GM19395 (cell line): Measurements from ENCODE around the gene ESRRG.

Source experiments
- ATAC-seq: cut with Tn5 transposase; IDR thresholded peaks from one replicate; pipeline ENCODE4 v1.9.1; 2021; ENCODE audit warnings: mild to moderate bottlenecking, moderate library complexity; ENCODE audit not compliant: unreplicated experiment

ESRRG gene

DNA sequence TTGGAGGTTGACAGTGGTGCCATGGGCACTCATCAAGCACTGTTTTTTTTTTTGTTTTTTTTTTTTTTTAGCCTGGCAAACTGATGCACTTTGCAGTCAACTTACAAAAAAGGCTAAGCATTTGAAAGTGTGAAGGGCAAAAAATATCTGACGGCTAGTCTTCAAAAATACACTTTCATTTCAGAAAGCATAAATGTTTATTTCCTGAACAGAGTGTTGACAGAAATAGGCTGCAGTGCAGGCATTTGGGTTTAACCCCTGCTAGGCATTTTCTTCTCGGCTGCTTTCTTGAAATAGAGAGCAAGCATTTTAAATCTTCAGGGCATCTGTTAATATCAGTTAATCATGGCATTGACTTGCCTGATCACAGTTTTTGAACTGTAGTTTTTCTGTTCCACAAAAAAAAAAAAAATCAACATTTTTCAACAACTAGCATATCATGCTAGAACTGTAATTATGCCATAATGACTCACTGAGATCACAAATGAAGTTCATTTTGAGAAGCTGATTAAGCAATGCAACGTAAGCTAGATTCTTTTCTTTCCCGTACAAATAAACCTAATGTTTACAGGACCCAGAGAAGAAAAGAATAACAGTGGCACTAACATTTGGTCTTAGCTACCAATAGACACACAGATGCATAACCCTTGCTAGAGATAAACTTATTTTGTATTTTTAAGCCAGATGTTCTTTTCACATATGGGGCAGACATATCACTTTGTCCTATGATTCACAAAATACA, 199.6 kb downstream of the ESRRG start:
- no peak for ATAC-seq

DNA sequence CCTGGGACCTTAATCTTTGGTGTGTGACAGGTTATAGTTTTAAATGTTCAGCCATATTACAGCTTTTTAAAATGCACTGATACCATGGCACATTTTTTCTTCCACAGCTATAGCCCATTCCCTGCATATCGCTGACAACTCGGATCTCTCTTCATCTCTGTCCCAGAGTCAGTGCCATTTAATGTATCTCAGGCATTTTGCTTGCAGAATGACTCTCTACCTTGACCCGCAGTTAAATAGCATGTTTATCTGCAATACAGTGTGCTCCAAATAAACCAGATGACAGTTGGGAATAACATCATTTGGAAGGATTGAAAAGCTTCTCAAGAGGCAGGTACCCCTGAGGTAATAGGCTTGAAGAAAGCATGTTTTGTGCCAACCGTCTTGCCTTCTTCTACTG, 200.2 kb downstream of the ESRRG start:
- ATAC-seq: no peak

DNA sequence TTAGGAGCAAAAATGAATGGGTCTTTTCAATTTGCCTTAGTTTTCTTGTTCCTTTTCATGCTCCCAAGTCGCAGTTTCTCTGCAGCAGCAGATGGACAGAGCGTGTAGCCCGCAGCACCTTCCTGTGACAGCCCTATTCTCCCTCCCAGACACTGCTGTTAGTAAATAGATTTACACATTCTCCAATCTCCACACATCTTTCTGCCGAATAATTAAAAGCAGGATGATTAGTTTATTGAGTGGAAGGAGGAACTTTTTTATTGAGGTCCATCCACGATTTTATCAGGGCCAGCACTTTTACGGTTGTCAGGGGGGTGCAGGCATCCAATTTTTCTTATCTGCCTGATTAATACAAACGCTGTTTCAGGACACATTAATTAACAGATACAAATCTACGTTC, 201.8 kb downstream of the ESRRG start:
- ATAC-seq: no peak

DNA sequence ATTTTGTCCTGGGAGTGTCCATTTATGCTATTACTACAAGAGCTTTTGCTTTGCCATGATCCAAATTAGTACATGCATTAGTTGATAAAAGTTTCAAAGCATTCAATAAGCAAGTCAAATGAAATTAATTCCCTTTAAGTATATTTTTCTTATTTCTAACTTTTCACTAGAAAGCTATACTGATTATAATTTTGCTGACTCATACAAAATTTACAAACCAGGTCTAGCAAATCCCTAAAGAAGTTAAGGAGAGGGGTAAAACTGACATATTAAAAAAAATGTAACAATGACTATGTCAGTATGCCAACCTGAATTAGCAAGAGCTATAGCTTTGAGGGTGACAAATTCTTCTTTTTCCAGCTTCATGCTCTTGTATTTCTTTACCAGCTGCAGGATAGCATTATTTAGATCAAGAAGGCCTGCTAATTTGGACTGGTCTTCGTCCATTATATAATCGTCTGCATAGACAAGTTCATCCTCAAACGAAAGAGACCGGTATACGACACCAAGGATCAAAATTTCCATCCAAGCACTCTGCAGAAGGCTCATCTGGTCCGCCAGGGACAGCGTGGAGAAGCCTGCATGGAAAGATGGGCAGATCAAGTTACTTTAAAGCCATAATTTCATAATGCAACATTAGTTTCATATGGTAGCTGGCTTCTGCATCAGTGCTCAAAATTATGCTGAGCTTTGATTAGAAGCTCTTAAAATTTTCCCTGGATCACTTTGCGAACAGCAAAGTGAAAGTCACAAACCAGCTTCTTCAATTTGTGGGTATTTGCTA, 204.2 kb downstream of the ESRRG start:
- ATAC-seq: no peak

DNA sequence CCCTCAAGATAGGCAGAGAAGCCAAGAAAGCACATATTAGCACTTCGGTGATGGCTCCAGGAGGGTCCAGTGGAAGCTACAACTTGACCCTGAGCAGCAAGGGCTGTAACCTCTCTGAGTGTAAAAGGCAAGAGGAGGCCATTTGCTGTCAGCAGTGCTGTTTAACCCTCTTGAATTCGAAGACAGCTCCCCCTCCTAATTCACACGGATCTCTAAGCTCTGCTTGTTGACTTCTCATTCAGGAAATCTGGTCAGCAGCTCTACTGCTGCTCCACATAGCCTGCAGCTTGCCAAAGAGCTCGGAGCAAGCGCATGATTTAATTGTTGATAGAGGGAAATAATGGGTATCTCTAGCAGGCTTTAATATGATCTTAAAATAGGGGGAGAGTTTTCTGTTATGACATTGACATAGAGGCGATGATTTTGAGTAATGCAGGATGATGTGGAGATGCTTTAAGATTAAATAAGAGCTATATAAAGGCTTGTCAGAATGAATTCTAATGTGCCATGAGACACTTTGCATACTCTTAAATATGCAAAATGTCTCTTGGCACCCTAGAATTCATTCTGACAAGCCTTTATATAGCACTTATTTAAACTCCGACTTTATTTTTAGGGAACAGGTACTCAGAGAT, 220.6 kb downstream of the ESRRG start:
- no peak for ATAC-seq

DNA sequence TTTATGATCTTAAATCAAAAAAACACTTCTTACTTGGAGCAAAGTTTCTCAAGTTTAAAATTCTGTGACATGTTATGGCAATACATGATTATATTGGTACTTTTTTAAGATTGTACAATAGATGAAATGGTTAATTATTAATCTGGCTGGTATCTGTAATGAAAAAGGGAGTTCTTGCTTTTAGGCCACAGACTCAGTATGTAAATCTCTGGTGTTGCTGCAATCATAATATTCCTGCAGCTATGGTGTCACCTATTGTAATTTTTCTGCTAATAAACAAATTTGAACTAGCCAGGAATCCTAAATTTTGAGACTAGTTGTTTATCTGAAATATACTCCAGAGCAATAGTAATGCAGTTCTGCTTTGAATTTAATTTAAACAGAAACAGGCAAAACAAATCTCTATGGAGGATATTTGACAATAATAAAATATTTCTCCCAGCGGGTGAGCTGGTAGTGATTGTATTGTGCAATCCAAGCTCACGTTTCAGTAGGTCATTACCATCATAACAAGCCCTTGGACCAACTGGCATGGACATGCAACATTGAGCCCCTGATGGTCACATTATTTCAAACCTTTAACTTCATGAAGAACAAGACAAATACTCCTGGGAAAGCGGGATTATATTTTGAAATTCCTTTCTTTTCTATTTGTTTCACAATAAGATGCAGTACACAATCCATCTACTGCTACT, 222.8 kb downstream of the ESRRG start:
- no peak for ATAC-seq

DNA sequence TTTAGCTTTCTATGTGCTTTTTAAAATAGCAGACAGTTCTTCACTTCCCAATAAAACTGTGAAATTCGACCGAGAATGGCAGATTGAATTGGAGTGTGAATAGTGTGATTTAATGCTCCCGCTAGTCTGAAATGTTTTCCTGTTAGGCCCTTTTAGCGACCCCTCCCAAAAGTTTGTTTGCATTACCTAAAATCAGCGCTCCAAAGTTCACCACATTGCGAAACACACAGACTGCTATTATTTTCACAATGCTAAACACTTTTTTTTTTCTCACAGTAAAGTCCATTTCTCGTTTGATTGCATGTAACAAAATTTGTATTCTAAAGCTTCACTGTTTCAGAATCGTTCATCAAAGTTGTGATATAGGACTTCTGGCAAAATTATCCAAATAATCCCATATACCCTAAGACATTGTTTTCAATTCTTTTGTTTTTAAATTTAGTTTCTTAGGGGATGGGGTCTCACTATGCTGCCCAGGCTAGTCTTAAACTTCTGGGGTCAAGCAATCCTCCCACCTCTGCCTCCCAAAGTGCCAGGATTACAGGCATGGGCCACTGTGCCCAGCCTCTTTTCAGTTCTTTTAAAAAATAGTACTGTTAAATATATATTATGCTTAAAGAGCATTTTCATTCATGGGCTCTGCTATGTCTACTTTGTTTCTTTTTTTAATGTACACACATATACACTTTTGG, 223.5 kb downstream of the ESRRG start:
- no peak for ATAC-seq

DNA sequence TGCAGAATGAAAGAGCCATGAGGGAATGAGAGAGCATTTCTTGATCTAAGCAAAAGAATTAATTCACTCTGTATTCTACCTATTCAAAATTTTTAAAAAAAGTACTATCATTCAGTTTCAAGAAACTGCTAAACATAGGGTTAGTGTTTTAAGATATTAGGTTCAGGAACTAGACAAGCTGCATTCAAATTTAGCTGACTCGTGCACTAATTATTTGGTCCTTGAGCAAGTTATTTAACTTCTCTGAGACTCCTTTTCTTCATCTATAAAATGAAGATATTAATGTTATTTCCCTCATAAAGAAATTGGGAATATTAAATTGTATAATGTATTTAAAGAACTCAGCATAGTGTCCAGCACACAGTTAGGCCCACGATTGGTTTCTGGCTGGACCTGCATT, 225.0 kb downstream of the ESRRG start:
- ATAC-seq: no peak

DNA sequence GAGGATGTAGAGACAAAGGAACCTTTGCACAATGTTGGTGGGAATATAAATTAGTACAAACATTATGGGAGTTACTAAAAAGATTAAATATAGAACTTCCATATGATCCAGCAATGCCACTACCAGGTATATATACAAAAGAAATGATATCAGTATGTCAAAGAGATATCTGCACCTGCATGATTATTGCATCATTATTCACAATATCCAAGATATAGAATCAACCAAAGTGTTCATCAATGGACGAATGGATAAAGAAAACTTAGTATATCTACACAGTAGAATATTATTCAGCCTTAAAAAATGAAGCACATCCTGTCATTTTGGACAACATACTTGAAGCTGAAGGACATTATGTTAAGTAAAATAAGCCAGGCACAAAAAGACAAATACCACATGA, 238.2 kb downstream of the ESRRG start:
- no peak for ATAC-seq

DNA sequence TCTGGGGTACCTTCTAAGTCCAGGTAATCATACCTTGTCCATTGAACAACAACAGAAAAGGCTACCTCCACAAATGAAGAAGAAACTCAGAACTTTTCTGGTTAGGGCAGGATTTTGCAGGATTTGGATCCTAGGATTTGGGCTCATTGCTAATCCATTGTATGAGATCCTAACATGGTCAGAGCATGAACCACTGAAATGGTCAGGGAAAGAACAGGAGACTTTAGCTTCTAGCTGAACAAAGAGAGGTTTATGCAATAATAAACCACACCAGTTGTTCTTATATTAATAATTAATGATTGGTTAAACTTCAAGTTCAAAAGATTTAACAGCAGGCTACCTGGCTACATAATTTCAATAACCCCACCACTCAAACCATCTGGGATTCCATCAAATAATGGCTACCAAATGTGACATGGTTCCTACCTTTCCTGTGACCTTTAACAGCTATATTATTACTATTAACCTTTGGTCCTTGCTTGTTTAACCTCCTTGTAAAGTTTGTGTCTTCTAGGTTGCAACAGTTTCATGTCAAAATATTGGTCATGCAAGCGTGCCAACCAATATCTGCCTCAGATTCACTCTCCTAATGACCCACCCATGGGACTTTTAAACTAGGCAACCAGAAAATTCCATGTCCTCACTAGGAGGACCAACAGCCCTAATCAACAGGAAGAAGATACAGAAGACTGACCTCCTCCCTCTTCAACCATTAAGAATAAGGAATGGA, 239.4 kb downstream of the ESRRG start:
- ATAC-seq: no peak

DNA sequence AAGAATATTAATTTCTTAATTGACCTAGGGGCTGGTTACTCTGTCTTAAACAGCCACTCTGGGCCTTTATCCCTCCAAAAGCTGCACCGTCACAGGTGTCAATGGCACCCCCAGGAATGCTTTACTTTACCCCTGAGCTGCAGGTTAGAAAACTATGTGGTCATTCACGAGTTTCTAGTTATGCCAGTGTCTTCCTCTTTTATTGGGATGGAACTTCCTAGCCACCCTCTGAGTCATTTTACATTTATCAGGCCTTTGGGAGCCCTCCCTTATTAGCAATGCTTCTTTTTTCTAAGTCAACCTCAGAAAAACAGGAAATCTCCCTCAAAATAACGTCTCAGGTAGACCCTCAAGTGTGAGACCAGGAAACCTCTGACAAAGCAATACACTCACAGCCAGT, 240.6 kb downstream of the ESRRG start:
- ATAC-seq: no peak

DNA sequence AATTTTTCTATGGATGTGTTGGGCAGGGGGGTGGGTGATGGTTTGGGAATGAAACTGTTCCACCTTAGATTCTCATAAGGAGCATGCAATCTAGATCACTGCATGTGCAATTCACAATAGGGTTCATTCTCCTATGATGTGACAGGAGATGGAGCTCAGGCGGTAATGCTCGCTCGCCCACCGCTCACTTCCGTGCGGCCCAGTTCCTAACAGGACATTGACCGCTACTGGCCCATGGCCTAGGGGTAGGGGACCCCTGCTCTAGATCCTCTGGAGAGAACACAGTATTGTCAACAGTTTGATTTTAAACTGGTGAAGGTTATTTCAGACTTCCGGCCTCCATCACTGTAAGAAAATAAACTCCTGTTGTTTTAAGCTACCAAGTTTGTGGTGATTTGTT, 245.0 kb downstream of the ESRRG start:
- no peak for ATAC-seq

DNA sequence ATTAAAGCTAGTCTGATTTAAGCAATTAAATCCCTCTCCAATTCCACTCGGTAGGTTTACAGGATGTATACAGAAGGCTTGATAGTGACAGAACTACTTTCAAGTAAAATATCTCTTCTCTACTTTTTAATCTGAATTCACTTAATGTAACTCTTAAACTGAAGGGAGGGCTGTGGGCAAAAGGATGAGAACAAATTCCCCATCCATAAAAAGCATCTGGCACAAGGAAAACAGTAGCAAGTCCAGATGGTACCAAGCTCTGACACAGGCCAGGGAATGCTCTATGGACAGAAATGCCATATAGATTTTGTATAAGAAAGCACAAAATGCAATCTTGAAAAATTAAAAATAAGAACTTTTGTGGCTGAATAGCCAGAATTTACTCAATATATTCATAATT, 246.9 kb downstream of the ESRRG start:
- no peak for ATAC-seq

DNA sequence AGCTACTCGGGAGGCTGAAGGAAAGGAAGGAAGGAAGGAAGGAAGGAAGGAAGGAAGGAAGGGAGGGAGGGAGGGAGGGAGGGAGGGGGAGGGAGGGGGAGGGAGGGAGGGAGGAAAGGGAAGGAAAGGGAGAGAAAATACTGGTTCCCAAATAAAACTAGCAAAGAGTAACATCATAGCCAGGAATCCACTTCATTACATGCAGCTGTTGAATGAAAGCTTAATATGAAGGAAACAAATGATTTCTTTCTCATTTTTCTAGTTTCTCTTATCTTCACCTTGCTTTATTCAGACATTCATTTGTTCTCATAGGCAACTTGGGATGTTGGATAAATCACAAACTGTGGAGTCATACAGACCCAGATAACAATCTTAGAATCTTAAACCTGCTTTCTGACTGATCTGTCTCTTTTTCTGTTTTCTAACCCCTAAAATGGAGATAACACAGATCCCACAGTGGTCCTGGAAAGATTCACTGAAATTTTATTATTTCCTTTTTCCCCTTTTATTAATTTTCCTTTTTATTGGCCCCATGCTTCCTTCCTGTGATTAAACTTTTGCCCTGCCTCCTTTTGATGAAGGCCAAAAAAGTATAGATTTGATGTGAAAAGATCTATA, 247.5 kb downstream of the ESRRG start:
- no peak for ATAC-seq

DNA sequence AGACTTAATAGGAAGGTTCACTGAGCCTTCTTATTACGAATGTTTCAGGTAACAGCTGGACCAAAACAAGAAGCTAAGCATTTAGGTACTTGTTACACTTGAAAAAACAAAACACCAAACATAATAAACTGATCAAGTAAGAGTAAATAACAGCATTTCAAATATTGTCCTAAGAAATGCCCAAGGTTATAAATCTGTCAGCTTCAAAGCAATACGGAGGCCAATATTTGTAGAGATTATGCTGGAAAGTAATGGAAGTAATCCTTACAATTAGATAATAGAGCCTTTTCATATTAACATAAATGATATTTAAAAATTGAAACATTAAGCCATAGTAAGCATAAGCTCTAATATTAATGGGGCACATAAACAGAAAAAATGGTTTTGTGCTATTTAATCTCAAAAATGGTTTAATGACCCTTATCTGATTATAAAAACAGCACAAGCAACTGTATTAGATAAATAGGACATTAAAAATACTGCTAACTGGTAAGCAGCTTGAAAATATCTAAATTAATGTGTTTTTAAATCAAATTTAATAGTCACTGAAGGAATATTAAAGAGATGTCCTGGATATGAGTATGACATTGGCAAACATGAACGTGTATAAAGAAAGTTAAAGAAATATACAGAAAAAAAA, 256.9 kb downstream of the ESRRG start:
- no peak for ATAC-seq

DNA sequence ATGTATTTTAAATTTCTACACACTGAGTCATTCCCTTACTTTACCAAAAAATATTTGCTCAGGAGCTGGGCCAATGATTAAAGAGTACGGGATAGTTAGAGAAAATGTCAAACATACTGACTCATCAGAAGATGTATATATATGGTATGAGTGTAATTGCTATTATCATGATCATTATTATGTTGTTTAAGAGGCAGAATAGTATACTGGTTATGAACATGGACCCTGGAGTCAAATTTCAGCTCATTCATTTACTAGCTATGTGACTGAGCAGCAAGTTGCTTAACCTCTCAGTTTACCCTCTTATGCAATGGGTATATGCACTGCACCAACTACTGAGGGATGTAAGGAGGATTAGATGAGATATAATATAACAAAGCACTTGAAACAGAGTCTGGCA, 258.7 kb downstream of the ESRRG start:
- ATAC-seq: no peak

DNA sequence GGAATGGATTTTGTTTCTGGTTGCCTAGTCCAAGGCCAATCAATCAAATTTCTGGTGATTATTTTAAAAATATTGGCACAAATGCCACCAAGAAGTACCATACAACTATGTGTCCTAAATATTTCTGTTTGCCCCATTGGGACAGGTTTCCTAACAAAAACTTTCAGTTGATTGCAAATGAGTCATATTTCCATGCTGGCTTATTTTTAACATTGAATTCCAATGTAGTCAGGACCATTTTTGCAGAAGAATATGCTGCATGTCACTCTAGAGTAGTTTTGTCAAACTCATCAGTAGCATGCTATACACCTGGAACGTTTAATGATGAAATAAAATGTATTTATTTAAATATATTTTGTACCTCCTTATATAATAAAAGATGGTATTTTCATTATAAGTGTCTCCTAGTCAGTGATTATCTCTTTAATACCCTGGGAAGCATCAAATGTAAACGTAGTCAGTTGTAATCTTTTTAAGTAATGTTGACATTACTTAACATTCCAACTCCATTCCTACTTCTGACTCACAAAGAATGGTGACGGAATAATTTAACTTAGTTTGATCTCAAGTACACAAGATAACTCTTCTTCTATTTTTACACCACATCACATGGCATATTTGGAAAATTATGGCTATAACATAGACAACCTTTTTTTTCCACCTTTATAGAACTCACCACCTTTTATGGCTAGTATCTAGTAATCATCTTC, 261.0 kb downstream of the ESRRG start:
- ATAC-seq: no peak

DNA sequence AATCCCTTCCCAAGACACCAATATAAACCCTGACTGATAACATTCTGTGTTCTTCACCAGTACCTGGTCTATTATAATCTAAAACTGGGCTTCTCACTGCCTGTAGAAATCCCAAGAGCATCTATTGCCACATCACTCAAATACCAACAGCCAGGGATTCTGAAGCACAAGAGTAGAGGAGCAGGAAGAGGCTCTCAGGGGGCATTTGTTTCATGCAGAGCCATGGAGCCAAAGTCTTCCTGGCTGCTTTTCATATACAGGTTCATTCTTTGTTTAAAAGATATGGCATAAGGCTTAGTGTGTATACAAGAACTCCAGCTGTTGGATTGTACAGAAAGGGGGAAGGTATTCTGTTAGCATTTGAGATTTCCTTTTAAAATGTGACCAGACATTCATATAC, 261.8 kb downstream of the ESRRG start:
- ATAC-seq: no peak
